ENCODE data around the gene UBR3.
"Not testable (repeated sequence)": the region's sequence is repeated elsewhere in the genome, so short reads cannot be mapped to it uniquely, and the experiment has no call there.

The UBR3 gene

DNA sequence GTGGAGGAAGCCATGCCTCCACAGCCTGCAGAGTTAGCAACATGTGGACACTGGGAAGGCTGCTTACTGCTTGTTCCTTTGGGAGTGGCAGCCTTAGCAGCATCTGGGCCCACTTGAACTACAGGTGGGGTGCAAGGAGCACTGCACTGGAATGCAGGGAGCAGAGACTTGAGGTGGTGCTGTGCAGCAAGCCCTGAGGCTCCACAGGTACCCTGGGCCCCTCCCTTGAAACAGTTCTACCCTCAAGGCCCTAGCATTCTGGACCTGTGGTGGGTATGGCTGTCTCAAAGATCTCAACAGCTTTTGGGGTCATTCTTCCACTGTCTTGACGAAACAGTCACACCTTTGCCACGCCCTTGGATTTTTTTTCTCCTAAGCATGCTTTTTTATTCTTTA is 13.5 kb downstream of the UBR3 start:
- TF ChIP-seq, protein P1, sequence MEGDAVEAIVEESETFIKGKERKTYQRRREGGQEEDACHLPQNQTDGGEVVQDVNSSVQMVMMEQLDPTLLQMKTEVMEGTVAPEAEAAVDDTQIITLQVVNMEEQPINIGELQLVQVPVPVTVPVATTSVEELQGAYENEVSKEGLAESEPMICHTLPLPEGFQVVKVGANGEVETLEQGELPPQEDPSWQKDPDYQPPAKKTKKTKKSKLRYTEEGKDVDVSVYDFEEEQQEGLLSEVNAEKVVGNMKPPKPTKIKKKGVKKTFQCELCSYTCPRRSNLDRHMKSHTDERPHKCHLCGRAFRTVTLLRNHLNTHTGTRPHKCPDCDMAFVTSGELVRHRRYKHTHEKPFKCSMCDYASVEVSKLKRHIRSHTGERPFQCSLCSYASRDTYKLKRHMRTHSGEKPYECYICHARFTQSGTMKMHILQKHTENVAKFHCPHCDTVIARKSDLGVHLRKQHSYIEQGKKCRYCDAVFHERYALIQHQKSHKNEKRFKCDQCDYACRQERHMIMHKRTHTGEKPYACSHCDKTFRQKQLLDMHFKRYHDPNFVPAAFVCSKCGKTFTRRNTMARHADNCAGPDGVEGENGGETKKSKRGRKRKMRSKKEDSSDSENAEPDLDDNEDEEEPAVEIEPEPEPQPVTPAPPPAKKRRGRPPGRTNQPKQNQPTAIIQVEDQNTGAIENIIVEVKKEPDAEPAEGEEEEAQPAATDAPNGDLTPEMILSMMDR (conservative IDR thresholded peaks at IDR 0.05; ENCODE audit: low read length) = no peak
- no peak for DNase-seq (ENCODE audit: low read depth)
- H3K4me3 ChIP-seq (ENCODE audit: low read length) = no peak overlapping the region

DNA sequence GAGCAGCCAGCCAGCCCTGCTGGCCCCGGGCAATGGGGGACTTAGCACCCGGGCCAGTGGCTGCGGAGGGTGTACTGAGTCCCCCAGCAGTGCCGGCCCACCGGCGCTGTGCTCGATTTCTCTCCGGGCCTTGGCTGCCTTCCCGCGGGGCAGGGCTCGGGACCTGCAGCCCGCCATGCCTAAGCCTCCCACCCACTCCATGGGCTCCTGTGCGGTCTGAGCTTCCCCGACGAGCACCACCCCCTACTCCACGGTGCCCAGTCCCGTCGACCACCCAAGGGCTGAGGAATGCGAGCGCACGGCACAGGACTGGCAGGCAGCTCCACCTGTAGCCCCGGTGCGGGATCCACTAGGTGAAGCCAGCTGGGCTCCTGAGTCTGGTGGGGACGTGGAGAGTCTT is 14.4 kb downstream of the UBR3 start:
- DNase-seq (ENCODE audit: low read depth); H3K4me3 ChIP-seq (ENCODE audit: low read length): not testable (repeated sequence)

DNA sequence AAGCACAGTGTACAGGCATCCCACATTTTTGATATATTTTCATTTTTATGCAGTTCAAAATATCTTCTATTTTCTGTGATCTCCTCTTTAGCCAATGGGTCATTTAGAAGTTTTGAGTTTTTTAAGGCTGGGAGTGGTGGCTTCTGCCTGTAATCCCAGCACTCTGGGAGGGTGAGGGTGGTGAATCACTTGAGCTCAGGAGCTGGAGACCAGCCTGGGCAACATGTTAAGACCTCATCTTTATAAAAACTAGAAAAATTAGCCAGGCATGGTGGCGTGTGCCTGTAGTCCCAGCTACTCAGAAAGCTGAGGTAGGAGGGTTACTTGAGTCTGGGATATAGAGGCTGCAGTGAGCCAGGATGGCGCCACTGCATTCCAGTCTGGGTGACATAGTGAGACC is 17.8 kb downstream of the UBR3 start:
- no peak for DNase-seq (ENCODE audit: low read depth)
- TF ChIP-seq, protein P1 (conservative IDR thresholded peaks at IDR 0.05; ENCODE audit: low read length) = no peak
- no peak overlapping the region for H3K4me3 ChIP-seq (ENCODE audit: low read length)

DNA sequence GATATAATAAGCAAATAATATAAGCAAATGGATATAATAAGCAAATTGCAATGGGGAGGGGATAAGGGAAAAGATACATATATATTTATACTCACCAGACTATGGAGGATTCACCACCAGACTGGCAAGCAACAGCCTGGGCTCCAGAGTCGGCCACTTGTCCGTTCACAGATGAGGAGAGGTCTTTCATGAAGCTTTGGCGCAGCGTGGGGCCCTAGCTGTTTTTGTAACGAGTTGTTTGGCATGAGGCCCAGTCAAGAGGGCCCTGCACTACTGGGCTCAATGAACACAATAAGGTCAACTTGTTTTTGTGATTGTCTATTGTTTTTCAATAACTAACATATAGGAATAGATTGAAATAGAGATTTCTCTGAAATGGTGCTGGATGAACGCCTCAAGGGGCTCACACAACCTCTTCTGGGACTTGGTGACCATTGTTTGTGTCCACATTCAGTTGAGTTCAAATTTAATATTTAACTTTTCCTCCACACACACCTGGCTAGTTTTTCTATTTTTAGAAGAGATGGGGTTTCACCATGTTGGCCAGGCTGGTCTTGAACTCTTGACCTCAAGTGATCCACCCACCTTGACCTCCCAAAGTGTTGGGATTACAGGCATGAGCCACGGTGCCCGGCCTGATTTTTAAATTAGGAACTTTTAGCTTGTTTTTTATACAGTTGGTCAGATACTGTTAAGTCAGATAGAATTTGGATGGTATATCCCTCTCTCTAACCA is 21.9 kb downstream of the UBR3 start:
- DNase-seq (ENCODE audit: low read depth); H3K4me3 ChIP-seq (ENCODE audit: low read length): not testable (repeated sequence)

DNA sequence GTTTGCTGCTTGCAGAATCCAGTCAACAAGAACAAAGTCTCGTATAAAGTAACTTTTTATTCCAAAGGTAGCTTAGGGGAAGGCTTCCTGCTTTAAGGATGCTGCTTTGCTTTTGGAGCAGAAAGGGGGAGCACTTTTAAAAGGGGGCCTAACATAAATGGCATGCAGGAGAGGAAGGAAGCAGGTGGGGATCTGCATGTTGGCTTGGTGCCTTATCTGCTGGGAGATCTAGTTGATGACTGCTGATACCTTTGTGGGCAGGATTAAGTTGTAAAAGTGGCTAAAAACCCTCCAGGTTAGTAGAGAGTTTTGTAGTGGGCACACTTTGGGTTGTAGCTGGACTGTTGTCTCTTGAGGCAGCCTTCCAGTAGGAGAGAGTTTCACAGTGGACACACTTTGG is 22.5 kb downstream of the UBR3 start:
- H3K4me3 ChIP-seq (ENCODE audit: low read length) = no peak overlapping the region
- no peak for DNase-seq (ENCODE audit: low read depth)
- TF ChIP-seq, protein P1 (conservative IDR thresholded peaks at IDR 0.05; ENCODE audit: low read length) = no peak

DNA sequence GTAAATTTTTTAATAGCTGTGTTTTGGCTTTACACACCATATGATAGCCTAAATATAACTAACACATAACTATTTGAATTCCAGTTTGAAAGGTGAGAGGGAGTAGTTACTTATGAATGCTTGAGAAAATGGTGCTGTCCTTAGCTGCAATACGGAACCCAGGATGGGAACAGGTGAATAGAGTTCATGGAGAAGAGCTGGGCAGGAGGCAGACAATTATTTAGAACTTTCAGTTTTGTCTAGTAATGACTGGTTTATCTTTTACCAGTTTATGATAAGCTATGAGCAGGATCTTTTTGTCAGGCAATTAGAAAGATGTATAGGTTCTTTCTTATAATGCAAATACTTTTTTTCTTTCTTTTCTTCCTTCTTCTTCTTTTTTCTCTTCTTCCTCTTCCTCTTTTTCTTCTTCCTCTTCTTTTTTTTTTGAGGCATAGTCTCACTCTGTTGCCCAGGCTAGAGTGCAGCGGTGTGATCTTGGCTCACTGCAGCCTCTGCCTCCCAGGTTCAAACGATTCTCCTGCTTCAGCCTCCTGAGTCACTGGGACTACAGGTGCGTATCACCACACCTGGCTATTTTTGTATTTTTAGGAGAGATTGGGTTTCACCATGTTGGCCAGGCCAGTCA is 25.9 kb downstream of the UBR3 start:
- DNase-seq (ENCODE audit: low read depth) = no peak
- TF ChIP-seq, protein P1 (conservative IDR thresholded peaks at IDR 0.05; ENCODE audit: low read length) = no peak
- no peak overlapping the region for H3K4me3 ChIP-seq (ENCODE audit: low read length)

DNA sequence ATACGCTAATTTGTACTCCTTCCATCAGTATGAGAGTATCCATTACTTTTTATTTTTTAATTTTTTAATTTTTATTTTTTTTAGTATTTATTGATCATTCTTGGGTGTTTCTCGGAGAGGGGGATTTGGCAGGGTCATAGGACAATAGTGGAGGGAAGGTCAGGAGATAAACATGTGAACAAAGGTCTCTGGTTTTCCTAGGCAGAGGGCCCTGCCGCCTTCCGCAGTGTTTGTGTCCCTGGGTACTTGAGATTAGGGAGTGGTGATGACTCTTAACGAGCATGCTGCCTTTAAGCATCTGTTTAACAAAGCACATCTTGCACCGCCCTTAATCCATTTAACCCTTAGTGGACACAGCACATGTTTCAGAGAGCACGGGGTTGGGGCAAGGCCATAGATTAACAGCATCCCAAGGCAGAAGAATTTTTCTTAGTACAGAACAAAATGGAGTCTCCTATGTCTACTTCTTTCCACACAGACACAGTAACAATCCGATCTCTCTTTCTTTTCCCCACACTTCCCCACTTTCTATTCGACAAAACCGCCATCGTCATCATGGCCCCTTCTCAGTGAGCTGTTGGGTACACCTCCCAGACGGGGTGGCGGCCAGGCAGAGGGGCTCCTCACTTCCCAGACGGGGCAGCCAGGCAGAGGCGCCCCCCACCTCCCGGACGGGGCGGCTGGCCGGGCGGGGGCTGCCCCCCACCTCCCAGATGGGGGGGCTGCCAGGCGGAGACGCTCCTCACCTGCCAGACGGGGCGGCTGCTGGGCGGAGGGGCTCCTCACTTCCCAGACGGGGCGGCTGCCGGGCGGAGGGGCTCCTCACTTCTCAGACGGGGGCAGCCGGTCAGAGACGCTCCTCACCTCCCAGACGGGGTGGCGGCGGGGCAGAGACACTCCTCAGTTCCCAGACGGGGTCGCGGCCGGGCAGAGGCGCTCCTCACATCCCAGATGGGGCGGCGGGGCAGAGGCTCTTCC is 28.3 kb downstream of the UBR3 start:
- not testable (repeated sequence) for DNase-seq (ENCODE audit: low read depth); H3K4me3 ChIP-seq (ENCODE audit: low read length)

DNA sequence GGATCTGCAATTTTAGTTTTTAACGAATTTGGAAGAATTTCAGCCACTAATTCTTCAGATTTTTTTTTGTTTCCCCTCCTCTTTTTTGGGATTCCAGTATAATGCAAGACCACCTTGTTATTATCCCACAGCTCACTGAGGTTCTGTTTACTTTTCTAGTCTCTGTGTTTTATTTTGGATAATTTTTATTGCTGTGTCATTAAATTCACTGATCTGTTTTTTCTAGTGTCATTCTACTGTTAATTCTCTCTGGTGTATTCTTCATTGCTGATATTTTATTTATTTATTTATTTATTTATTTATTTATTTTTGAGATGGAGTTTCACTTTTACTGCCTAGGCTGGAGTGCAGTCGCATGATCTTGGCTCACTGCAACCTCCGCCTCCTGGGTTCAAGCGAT is 32.2 kb downstream of the UBR3 start:
- TF ChIP-seq, protein P1 (conservative IDR thresholded peaks at IDR 0.05; ENCODE audit: low read length) = no peak
- no peak overlapping the region for H3K4me3 ChIP-seq (ENCODE audit: low read length)
- DNase-seq (ENCODE audit: low read depth) = no peak
